ENCODE data around the gene KCNQ5.

DNA sequence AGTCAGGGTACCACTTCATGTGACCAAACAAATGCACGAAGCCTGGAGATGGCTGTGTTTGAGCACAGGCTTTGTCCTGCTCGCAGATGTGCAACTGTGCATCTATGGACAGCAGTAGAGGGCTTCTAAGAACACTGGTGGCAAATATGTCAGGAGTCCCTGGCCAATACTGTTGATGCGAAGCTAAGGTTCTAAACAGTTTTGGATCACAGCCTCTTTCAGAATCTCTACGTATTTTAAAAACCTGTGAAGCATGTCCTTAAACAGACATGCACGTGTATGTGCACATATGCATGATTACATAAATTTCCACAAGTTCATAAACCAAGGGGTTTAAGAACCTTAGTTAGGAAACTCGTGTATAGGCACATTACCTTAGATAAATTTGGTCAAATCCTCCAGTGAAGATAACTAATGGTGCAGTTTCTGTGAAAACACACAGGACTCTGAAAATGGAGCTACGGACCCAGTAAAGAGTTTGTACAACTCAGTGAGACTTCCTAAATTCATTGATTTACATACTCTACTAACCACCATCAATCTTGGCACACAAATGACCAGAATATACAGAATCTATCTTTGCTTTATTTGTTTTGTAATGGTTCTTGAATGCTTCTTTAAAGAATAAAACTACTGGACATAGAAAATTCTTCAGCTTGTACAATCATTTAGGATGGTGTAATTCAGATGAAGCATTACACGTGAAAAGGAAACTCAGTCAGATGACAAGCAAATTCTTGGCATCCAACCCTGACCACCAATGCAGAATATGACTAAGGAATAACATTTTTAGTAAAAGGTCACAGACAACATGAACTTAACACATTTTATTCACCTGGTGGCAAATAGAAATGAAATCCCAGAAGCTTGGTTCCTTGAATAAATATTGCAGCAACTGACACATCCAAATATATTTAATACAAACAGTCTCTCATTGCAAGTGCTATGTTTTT lies 27.4 kb downstream of the KCNQ5 start:
- TF ChIP-seq CTCF (conservative IDR thresholded peaks at IDR 0.05 in 1 of 2, IDR thresholded peaks at IDR 0.05 in 1 of 2; ENCODE audit: low read depth in 1 of 2, low read length in 2 of 2), result no peak
- no peak for TF ChIP-seq EZH2 (IDR thresholded peaks at IDR 0.05; ENCODE audit: low read length, missing control alignments)
